ENCODE data around the gene COL5A1. TPM values are rescaled to one million over a fixed set of nuclear protein-coding genes. Genes with fewer than 3 reads are reported as not detected.

The COL5A1 gene
- total RNA-seq, 5 donors from 2014 or later (not counting 1 experiment from before 2014, with no cell fraction given): 0.18 to 2.3 (median 1.7) TPM

DNA sequence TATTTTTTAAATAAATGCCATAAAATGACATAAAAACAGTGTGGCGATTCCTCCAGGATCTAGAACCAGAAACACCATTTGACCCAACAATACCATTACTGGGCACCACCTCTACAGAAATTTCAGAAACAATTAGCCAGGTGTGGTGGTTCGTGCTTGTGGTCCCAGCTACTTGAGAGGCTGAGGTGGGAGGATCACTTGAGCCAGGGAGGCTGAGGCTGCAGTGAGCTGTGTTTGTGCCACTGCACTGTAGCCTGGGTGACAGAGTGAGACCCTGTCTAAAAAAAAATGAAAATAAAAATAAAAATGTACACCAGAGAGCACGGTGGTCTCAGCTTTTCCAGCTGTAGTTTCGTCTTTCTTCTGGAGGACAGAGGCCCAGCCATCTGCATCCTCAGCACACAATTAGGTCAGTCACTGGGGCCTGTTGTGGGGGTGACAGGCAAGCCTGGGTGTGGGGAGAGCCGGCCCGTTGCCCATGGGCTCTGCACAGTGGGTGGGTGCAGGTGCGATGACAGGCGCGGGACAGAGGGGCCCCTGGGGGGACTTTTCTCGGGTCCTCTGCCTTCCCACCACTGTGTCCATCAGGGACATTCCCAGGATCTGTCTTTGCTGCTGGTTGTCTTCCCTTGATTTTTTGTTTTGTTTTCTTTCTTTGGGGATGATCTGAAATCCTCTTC is 9.8 kb downstream of the COL5A1 start:
- no peaks in the 10 kb centered on the region for H3K4me1 ChIP-seq (ENCODE audit: control insufficient read depth in 1 of 2, extremely low read depth in 1 of 2, insufficient read depth in 2 of 2, low read length in 2 of 2)
- DNase-seq (no peak), ATAC-seq (replicated peaks in 1 of 4) (no peak)
- no CpG with 5 or more reads among the region's 10 CpGs for WGBS (ENCODE audit: insufficient coverage)
- no peak overlapping the region for H3K4me3 ChIP-seq (ENCODE audit: control insufficient read depth in 1 of 2, extremely low read depth in 1 of 2, low read length in 1 of 2)
- Mint-ChIP-seq H3K27me3 (peaks cover 3 to 4% of the 10 kb centered on the region in 2 donors), H3K4me3 (no peak overlapping the region), H3K9me3 (no peaks in the 10 kb centered on the region), H3K27ac (no peak overlapping the region), H3K36me3 (no peaks in the 10 kb centered on the region), H3K4me1 (peaks cover 0 to 2% (median 0%) of the 10 kb centered on the region in 3 donors)
- H3K9me3 ChIP-seq: no peaks in the 10 kb centered on the region
- peaks cover 0 to 8% of the 10 kb centered on the region in 2 experiments for H3K27me3 ChIP-seq (replicated peaks in 1 of 2; ENCODE audit: control insufficient read depth in 2 of 2, extremely low read depth in 1 of 2, insufficient read depth in 2 of 2, low read length in 1 of 2)
- no peak overlapping the region for H3K27ac ChIP-seq (ENCODE audit: low read length)
- ChIA-PET CTCF (no interaction called here), POLR2A (interaction anchor here in 1 of 2 donors (0.6 kb wide), 1 partner anchor 150 kb away, joined by 5 read pairs; no protein-coding TSS in a partner anchor)
- no peaks in the 10 kb centered on the region for H3K36me3 ChIP-seq (ENCODE audit: control insufficient read depth in 2 of 2, extremely low read depth in 1 of 2, insufficient read depth in 1 of 2, low read length in 1 of 2)

DNA sequence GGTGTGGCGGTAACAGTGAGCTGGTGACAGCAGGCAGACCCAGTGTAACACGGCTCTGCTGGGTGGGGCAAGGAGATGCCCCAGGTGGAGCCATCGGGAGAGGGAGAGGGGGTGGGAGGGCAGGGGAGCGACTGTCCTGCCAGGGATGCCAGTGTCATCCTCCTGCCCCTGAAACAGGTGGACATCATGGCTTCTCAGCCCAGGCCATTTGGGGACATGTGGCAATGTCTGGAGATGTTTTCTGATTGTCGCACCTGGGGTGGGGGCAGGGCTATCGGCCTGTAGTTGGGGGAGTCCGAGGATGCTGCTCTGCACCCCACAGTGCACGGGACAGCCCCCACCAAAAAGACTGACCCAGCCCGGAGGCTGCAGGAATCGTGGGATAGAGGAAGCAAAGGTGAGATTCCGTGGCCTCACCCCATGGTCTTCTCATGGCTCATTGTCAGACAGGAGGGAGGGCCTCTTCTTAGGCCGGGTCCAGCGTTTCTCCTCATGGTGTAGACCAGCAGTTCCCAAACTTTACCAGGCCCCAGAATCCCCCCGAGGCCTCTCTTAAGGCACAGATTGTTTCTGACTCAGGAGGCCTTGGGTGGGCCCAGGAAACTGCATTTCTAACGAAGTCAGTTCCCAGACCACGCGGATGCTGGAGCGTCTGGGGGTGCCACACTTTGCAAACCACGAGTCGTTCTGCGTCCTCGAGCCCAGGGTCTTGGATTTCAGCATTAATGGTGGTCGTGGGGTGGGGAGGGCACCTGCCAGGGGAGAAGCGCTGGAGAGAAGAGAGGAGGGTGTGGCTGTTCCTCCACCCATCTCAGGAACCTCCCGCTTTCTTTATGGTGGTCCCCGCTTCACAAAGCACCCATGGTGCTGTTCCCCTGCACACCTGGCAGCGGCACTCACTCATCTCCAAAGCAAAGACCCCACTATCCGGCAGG is 11.0 kb downstream of the COL5A1 start:
- Histone ChIP-seq H3K27me3 (replicated peaks in 1 of 2; ENCODE audit: control insufficient read depth in 2 of 2, extremely low read depth in 1 of 2, insufficient read depth in 2 of 2, low read length in 1 of 2) (peaks cover 0 to 6% of the 10 kb centered on the region in 2 experiments), H3K9me3 (no peaks in the 10 kb centered on the region), H3K4me1 (ENCODE audit: control insufficient read depth in 1 of 2, extremely low read depth in 1 of 2, insufficient read depth in 2 of 2, low read length in 2 of 2) (no peaks in the 10 kb centered on the region), H3K4me3 (ENCODE audit: control insufficient read depth in 1 of 2, extremely low read depth in 1 of 2, low read length in 1 of 2) (no peak overlapping the region), H3K36me3 (ENCODE audit: control insufficient read depth in 2 of 2, extremely low read depth in 1 of 2, insufficient read depth in 1 of 2, low read length in 1 of 2) (no peaks in the 10 kb centered on the region), H3K27ac (ENCODE audit: low read length) (no peak overlapping the region)
- DNase-seq: no peak
- no peaks in the 10 kb centered on the region for H3K36me3 Mint-ChIP-seq
- CTCF ChIA-PET: no interaction called here
- ATAC-seq (replicated peaks in 1 of 4): no peak
- H3K4me3 Mint-ChIP-seq: no peak overlapping the region
- WGBS (ENCODE audit: insufficient coverage): 75% methylated on average over 23 of the region's 28 CpGs
- no peaks in the 10 kb centered on the region for H3K9me3 Mint-ChIP-seq
- POLR2A ChIA-PET: no interaction called here
- peaks cover 1 to 4% of the 10 kb centered on the region in 2 donors for H3K27me3 Mint-ChIP-seq
- peaks cover 0 to 2% (median 0%) of the 10 kb centered on the region in 3 donors for H3K4me1 Mint-ChIP-seq
- no peak overlapping the region for H3K27ac Mint-ChIP-seq

DNA sequence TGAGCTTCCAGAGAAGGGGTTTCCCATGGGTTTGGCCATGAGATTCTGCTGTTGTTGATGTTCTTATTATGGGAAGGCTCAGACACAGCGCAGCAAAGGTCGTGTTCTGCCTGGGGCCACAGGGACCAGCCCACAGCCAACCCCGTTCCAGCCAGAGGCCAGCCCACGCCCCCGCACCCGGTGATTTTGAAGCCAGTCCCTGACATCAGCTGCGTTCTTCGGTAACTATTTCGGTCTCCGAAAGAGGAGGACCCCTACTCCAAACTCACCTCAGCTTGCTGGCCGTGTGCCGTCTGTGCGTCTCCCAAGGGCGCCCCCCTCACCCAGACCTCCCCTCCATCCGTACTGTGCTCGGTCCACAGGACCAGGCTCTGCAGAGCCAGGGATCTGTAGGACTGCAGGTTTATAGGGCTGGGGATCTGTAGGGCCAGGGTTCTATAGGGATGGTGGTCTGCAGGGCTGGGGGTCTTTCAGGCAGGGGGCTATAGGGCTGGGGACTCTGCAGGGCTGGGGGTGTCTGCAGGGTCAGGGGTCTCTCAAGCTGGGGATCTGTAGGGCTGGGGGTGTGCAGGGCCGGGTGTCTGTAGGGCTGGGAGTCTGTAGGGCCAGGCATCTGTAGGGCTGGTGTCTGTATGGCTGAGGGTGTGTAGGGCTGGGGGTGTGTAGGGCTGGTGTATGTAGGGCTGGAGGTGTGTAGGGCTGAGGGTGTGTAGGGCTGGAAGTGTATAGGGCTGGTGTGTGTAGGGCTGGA is 11.8 kb downstream of the COL5A1 start:
- Mint-ChIP-seq H3K27me3 (peaks cover 1 to 4% of the 10 kb centered on the region in 2 donors), H3K4me1 (peaks cover 0 to 2% (median 0%) of the 10 kb centered on the region in 3 donors), H3K4me3 (no peak overlapping the region), H3K27ac (no peak overlapping the region), H3K9me3 (no peaks in the 10 kb centered on the region), H3K36me3 (no peaks in the 10 kb centered on the region)
- 95% methylated on average over 11 of the region's 17 CpGs for WGBS (ENCODE audit: insufficient coverage)
- ATAC-seq (replicated peaks in 1 of 4) (no peak), DNase-seq (no peak)
- ChIA-PET POLR2A (no interaction called here), CTCF (no interaction called here)
- peaks cover 0 to 6% of the 10 kb centered on the region in 2 experiments for H3K27me3 ChIP-seq (replicated peaks in 1 of 2; ENCODE audit: control insufficient read depth in 2 of 2, extremely low read depth in 1 of 2, insufficient read depth in 2 of 2, low read length in 1 of 2)
- no peak overlapping the region for H3K27ac ChIP-seq (ENCODE audit: low read length)
- no peak overlapping the region for H3K4me3 ChIP-seq (ENCODE audit: control insufficient read depth in 1 of 2, extremely low read depth in 1 of 2, low read length in 1 of 2)
- no peaks in the 10 kb centered on the region for H3K9me3 ChIP-seq
- H3K4me1 ChIP-seq (ENCODE audit: control insufficient read depth in 1 of 2, extremely low read depth in 1 of 2, insufficient read depth in 2 of 2, low read length in 2 of 2): no peaks in the 10 kb centered on the region
- H3K36me3 ChIP-seq (ENCODE audit: control insufficient read depth in 2 of 2, extremely low read depth in 1 of 2, insufficient read depth in 1 of 2, low read length in 1 of 2): no peaks in the 10 kb centered on the region

DNA sequence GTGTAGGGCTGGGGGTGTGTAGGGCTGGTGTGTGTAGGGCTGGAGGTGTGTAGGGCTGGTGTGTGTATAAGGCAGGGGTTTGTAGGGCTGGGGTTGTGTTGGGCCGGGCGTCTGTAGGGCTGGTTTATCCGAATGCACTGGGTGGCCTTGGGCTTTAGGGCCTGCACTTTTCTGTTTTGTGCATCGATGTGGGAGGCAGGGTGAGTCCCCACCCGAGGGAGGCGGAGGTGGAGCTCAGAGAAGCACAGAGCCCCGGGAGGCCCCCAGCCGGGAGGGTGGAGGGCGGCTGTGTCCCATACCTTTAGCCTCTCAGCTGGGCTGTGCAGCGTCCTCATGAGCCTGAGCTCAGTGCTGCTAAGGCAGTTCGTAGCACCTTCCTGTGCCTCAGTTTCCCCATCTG is 13.5 kb downstream of the COL5A1 start:
- no peak overlapping the region for H3K4me3 ChIP-seq (ENCODE audit: control insufficient read depth in 1 of 2, extremely low read depth in 1 of 2, low read length in 1 of 2)
- WGBS (ENCODE audit: insufficient coverage): 85% methylated on average over 10 of the region's 11 CpGs
- ATAC-seq (replicated peaks in 1 of 4) (no peak), DNase-seq (no peak)
- no peaks in the 10 kb centered on the region for H3K36me3 Mint-ChIP-seq
- no peaks in the 10 kb centered on the region for H3K9me3 ChIP-seq
- no peak overlapping the region for H3K27ac Mint-ChIP-seq
- H3K27ac ChIP-seq (ENCODE audit: low read length): no peak overlapping the region
- peaks cover 0 to 4% of the 10 kb centered on the region in 2 donors for H3K27me3 Mint-ChIP-seq
- ChIA-PET CTCF (no interaction called here), POLR2A (no interaction called here)
- H3K4me1 Mint-ChIP-seq: no peaks in the 10 kb centered on the region
- H3K9me3 Mint-ChIP-seq: peaks cover 0 to 1% (median 0%) of the 10 kb centered on the region in 3 donors
- no peaks in the 10 kb centered on the region for H3K4me1 ChIP-seq (ENCODE audit: control insufficient read depth in 1 of 2, extremely low read depth in 1 of 2, insufficient read depth in 2 of 2, low read length in 2 of 2)
- peaks cover 0 to 6% of the 10 kb centered on the region in 2 experiments for H3K27me3 ChIP-seq (replicated peaks in 1 of 2; ENCODE audit: control insufficient read depth in 2 of 2, extremely low read depth in 1 of 2, insufficient read depth in 2 of 2, low read length in 1 of 2)
- H3K36me3 ChIP-seq (ENCODE audit: control insufficient read depth in 2 of 2, extremely low read depth in 1 of 2, insufficient read depth in 1 of 2, low read length in 1 of 2): no peaks in the 10 kb centered on the region
- H3K4me3 Mint-ChIP-seq: no peak overlapping the region

DNA sequence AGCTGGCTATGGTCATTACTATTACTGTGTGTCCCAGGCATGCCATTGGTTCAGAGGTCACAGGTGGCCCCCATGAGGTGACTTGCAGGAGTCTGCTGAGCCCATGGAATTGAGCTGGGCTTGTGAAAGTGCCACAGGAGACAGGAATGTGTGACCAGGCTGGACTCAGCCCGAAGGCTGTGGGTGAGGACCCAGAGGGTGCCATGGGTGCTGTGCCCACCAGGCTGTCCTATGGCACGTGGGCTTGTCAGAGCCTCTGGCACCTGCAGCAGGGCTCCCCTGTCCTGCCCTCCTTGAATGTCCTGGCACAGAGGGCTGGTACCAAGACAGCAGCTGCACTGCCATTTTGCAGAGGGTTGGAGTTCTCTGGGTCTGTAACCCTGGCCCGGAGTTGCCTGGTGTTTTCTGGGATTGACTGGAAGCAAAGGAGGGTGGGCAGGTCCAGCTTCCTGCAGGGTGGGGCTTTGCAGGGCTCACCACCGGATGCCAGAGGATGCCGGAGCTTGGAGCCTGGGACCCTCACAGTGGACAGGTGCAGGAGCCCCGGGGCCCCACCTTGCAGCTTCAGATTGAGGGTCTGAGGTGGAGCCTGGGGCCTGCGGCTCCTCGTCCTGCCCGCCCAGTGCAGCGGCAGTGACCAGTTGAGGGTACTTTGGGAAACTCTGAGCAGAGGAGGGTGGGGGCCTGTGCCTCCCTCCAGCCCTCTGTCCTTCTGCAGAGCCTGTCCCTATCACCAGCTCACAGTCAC is 14.2 kb downstream of the COL5A1 start:
- Histone ChIP-seq H3K27ac (ENCODE audit: low read length) (no peak overlapping the region), H3K9me3 (no peaks in the 10 kb centered on the region), H3K27me3 (replicated peaks in 1 of 2; ENCODE audit: control insufficient read depth in 2 of 2, extremely low read depth in 1 of 2, insufficient read depth in 2 of 2, low read length in 1 of 2) (peaks cover 0 to 6% of the 10 kb centered on the region in 2 experiments), H3K36me3 (ENCODE audit: control insufficient read depth in 2 of 2, extremely low read depth in 1 of 2, insufficient read depth in 1 of 2, low read length in 1 of 2) (no peaks in the 10 kb centered on the region), H3K4me1 (ENCODE audit: control insufficient read depth in 1 of 2, extremely low read depth in 1 of 2, insufficient read depth in 2 of 2, low read length in 2 of 2) (no peaks in the 10 kb centered on the region), H3K4me3 (ENCODE audit: control insufficient read depth in 1 of 2, extremely low read depth in 1 of 2, low read length in 1 of 2) (no peak overlapping the region)
- Mint-ChIP-seq H3K27ac (no peak overlapping the region), H3K4me3 (no peak overlapping the region), H3K4me1 (no peaks in the 10 kb centered on the region), H3K9me3 (peaks cover 2 to 5% (median 4%) of the 10 kb centered on the region in 3 donors), H3K36me3 (no peaks in the 10 kb centered on the region), H3K27me3 (peaks cover 0 to 4% of the 10 kb centered on the region in 2 donors)
- no peak for ATAC-seq (replicated peaks in 1 of 4)
- ChIA-PET POLR2A (no interaction called here), CTCF (no interaction called here)
- no peak for DNase-seq
- WGBS (ENCODE audit: insufficient coverage): 76% methylated on average over 3 of the region's 10 CpGs

Data from T-cell (primary cell).